GM21786 (cell line): ENCODE results near the gene ALPP.
"Not testable (repeated sequence)": the region's sequence is repeated elsewhere in the genome, so short reads cannot be mapped to it uniquely, and the experiment has no call there.

ENCODE experiments used
- ATAC-seq: cut with Tn5 transposase; IDR thresholded peaks from one replicate; pipeline ENCODE4 v1.9.1; 2021; ENCODE audit not compliant: unreplicated experiment

The ALPP gene

GRCh38 chr2:232379610-232380590 lies 1.3 kb downstream of the ALPP start:
- not testable (repeated sequence) for ATAC-seq

- not testable (repeated sequence) for ATAC-seq
Measured at GRCh38 chr2:232381204-232382031, 2.9 kb downstream of the ALPP start.

GRCh38 chr2:232382331-232383225 lies 4.0 kb downstream of the ALPP start:
- no peak for ATAC-seq

GRCh38 chr2:232384466-232384865 lies 5.9 kb downstream of the ALPP start:
- ATAC-seq: no peak

GRCh38 chr2:232385058-232385457 lies 6.5 kb downstream of the ALPP start:
- not testable (repeated sequence) for ATAC-seq

GRCh38 chr2:232385660-232386489 lies 7.3 kb downstream of the ALPP start:
- no peak for ATAC-seq

- no peak for ATAC-seq
Measured at GRCh38 chr2:232386490-232386739, 7.9 kb downstream of the ALPP start.

- ATAC-seq: no peak
Measured at GRCh38 chr2:232386740-232387450, 8.3 kb downstream of the ALPP start.

GRCh38 chr2:232387451-232388171 lies 9.1 kb downstream of the ALPP start:
- ATAC-seq: no peak

GRCh38 chr2:232388324-232388891 lies 9.9 kb downstream of the ALPP start:
- ATAC-seq: no peak

GRCh38 chr2:232389327-232389726 lies 10.8 kb downstream of the ALPP start:
- no peak for ATAC-seq

GRCh38 chr2:232390661-232391060 lies 12.1 kb downstream of the ALPP start:
- no peak for ATAC-seq

- ATAC-seq: no peak
Measured at GRCh38 chr2:232393556-232393955, 15.0 kb downstream of the ALPP start.

GRCh38 chr2:232394431-232394830 lies 15.9 kb downstream of the ALPP start:
- not testable (repeated sequence) for ATAC-seq

GRCh38 chr2:232395586-232395985 lies 17.0 kb downstream of the ALPP start:
- ATAC-seq: no peak

GRCh38 chr2:232396683-232397082 lies 18.1 kb downstream of the ALPP start:
- ATAC-seq: no peak

- no peak for ATAC-seq
Measured at GRCh38 chr2:232398293-232399034, 19.9 kb downstream of the ALPP start.
